ENCODE data around the gene ST3GAL3.

DNA sequence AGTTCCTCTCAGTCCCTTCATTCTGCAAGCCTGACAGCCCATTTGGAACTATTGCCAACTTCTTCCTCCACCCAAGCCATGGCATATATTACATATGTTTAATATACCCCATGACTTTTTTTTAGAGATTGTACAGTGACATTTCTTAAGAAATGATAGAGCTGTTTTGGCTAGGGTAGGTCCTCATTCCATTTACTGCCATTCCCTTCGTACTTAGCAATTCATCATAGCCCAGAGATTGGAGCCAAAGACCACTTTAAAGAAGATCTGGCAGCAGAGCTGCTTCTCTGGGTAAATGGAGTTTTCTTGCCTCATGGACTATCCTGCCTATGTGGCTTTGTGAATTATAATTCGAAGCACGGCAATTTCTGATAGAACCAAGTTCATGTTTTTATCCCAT is 93.4 kb downstream of the ST3GAL3 start:
- TF ChIP-seq JUN (IDR thresholded peaks at IDR 0.05): no peak
- TF ChIP-seq RAD21 (conservative IDR thresholded peaks at IDR 0.05 in 1 of 2, IDR thresholded peaks at IDR 0.05 in 1 of 2): no peak
- no peak for TF ChIP-seq RCOR1 (IDR thresholded peaks at IDR 0.05; ENCODE audit: low read depth, low read length)
- TF ChIP-seq, protein P1, sequence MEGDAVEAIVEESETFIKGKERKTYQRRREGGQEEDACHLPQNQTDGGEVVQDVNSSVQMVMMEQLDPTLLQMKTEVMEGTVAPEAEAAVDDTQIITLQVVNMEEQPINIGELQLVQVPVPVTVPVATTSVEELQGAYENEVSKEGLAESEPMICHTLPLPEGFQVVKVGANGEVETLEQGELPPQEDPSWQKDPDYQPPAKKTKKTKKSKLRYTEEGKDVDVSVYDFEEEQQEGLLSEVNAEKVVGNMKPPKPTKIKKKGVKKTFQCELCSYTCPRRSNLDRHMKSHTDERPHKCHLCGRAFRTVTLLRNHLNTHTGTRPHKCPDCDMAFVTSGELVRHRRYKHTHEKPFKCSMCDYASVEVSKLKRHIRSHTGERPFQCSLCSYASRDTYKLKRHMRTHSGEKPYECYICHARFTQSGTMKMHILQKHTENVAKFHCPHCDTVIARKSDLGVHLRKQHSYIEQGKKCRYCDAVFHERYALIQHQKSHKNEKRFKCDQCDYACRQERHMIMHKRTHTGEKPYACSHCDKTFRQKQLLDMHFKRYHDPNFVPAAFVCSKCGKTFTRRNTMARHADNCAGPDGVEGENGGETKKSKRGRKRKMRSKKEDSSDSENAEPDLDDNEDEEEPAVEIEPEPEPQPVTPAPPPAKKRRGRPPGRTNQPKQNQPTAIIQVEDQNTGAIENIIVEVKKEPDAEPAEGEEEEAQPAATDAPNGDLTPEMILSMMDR (IDR thresholded peaks at IDR 0.05): no peak
- TF ChIP-seq POLR2A (IDR thresholded peaks at IDR 0.05; ENCODE audit: low read length): no peak
- TF ChIP-seq MAZ (IDR thresholded peaks at IDR 0.05; ENCODE audit: borderline replicate concordance, low read depth, low read length): no peak
- no peak for TF ChIP-seq CHD2 (IDR thresholded peaks at IDR 0.05; ENCODE audit: low read length, partially characterized antibody)
